HG03442 (cell line): ENCODE measurements around the gene ELP4.
"Not testable (repeated sequence)": the region's sequence is repeated elsewhere in the genome, so short reads cannot be mapped to it uniquely, and the experiment has no call there.

Experiments
- ATAC-seq: cut with Tn5 transposase; IDR thresholded peaks from one replicate; pipeline ENCODE4 v1.9.1; 2021; ENCODE audit warnings: mild to moderate bottlenecking, moderate library complexity; ENCODE audit not compliant: unreplicated experiment

The ELP4 gene

GRCh38 chr11:31542862-31543261 is 33.3 kb downstream of the ELP4 start:
- no peak for ATAC-seq

- no peak for ATAC-seq
Measured at GRCh38 chr11:31555938-31556337, 46.4 kb downstream of the ELP4 start.

- no peak for ATAC-seq
Measured at GRCh38 chr11:31558001-31558400, 48.4 kb downstream of the ELP4 start.

GRCh38 chr11:31560842-31561476 is 51.4 kb downstream of the ELP4 start:
- ATAC-seq: no peak

- not testable (repeated sequence) for ATAC-seq
Measured at GRCh38 chr11:31564517-31564916, 55.0 kb downstream of the ELP4 start.

GRCh38 chr11:31574133-31574532 is 64.6 kb downstream of the ELP4 start:
- ATAC-seq: not testable (repeated sequence)

GRCh38 chr11:31575764-31576163 is 66.2 kb downstream of the ELP4 start:
- ATAC-seq: not testable (repeated sequence)

GRCh38 chr11:31579412-31579811 is 69.8 kb downstream of the ELP4 start:
- not testable (repeated sequence) for ATAC-seq

GRCh38 chr11:31582697-31583096 is 73.1 kb downstream of the ELP4 start:
- ATAC-seq: no peak

- no peak for ATAC-seq
Measured at GRCh38 chr11:31598454-31598853, 88.9 kb downstream of the ELP4 start.

GRCh38 chr11:31601635-31602282 is 92.2 kb downstream of the ELP4 start:
- ATAC-seq: no peak

- ATAC-seq: no peak
Measured at GRCh38 chr11:31606893-31607292, 97.3 kb downstream of the ELP4 start.

GRCh38 chr11:31607914-31608313 is 98.3 kb downstream of the ELP4 start:
- no peak for ATAC-seq

- ATAC-seq: no peak
Measured at GRCh38 chr11:31608995-31609394, 99.4 kb downstream of the ELP4 start.

- ATAC-seq: no peak
Measured at GRCh38 chr11:31610544-31610943, 101.0 kb downstream of the ELP4 start.

- no peak for ATAC-seq
Measured at GRCh38 chr11:31617246-31617645, 107.7 kb downstream of the ELP4 start.

GRCh38 chr11:31619980-31620379 is 110.4 kb downstream of the ELP4 start:
- ATAC-seq: peak; percentile 79

- peak; percentile 37 for ATAC-seq
Measured at GRCh38 chr11:31620434-31620833, 110.9 kb downstream of the ELP4 start.

- ATAC-seq: no peak
Measured at GRCh38 chr11:31625868-31626267, 116.3 kb downstream of the ELP4 start.

- ATAC-seq: no peak
Measured at GRCh38 chr11:31628111-31628510, 118.5 kb downstream of the ELP4 start.

- no peak for ATAC-seq
Measured at GRCh38 chr11:31636983-31637382, 127.4 kb downstream of the ELP4 start.

GRCh38 chr11:31640611-31641010 is 131.0 kb downstream of the ELP4 start:
- ATAC-seq: no peak
